Measurements from ENCODE around the gene DDX39B. TPM values are rescaled to one million over a fixed set of nuclear protein-coding genes. Genes with fewer than 3 reads are reported as not detected.
"Not testable (repeated sequence)": the region's sequence is repeated elsewhere in the genome, so short reads cannot be mapped to it uniquely, and the experiment has no call there.

The DDX39B gene
- total RNA-seq, 4 donors from 2014 or later, result 254 to 449 (median 281) TPM

GRCh38 chr6:31498748-31499147 is 43.1 kb downstream of the DDX39B start:
- peak overlapping the region; percentile 68 for H3K4me3 ChIP-seq
- no peak for DNase-seq (ENCODE audit: low spot score in 2 of 2)

GRCh38 chr6:31497531-31498476 is 44.0 kb downstream of the DDX39B start, which contains the start of gene MICB:
MICB (plus strand) TSS chr6:31498145; CDS start chr6:31498194, 49 bp downstream.
- peak; percentile 85 to 88 for DNase-seq (ENCODE audit: low spot score in 2 of 2)
- H3K27ac ChIP-seq, result peak within 1 kb of the TSS; percentile 18
- H3K4me3 ChIP-seq, result peak within 1 kb of the TSS; percentile 68
- H3K4me1 ChIP-seq, result peaks cover 32% of the 10 kb centered on the region
- H3K9me3 ChIP-seq, result no peaks in the 10 kb centered on the region
- H3K36me3 ChIP-seq, result no peaks in the 10 kb centered on the region
- TF ChIP-seq POLR2AphosphoS5 (IDR thresholded peaks at IDR 0.05), result no peak
- no peak for TF ChIP-seq POLR2A (IDR thresholded peaks at IDR 0.05)
- no peak for TF ChIP-seq EP300 (IDR thresholded peaks at IDR 0.05)
- TF ChIP-seq CTCF (IDR thresholded peaks at IDR 0.05), result no peak
- WGBS, result under 1% methylated on average over 49 of the region's 64 CpGs
- H3K27me3 ChIP-seq, result peaks cover 10% of the 10 kb centered on the region

More at GRCh38 chr6:31498748-31499147, 43.1 kb downstream of the DDX39B start:
- H3K36me3 ChIP-seq, result no peaks in the 10 kb centered on the region
- TF ChIP-seq POLR2AphosphoS5 (IDR thresholded peaks at IDR 0.05), result no peak
- TF ChIP-seq POLR2A (IDR thresholded peaks at IDR 0.05), result no peak
- no peak for TF ChIP-seq EP300 (IDR thresholded peaks at IDR 0.05)
- no peak for TF ChIP-seq CTCF (IDR thresholded peaks at IDR 0.05)
- peaks cover 29% of the 10 kb centered on the region for H3K4me1 ChIP-seq
- H3K27me3 ChIP-seq, result peaks cover 10% of the 10 kb centered on the region
- WGBS, result 29% methylated on average over 21 of the region's 21 CpGs
- H3K9me3 ChIP-seq, result no peaks in the 10 kb centered on the region
- H3K27ac ChIP-seq, result no peak overlapping the region

DNA sequence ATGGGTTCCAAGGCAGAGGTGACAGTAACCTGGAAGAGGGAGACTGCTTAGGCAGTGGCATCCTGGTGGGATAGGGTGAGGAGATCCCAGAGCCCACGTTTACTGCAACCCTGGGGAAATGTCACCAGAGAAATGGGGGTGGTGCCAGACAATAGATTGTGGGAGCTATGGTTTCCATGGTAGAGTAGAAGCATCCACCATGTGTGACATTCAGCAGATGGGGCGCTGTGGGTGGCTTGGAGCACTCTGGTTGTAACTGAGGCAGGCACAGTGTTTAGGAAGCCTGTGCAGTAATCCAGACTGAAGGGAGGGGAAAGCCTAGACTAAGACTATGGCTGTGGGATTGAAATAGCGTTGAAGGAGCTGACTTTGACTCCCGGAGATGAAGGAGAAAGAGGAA is 45.0 kb downstream of the DDX39B start:
- not testable (repeated sequence) for H3K36me3 ChIP-seq; H3K9me3 ChIP-seq; H3K4me3 ChIP-seq; H3K27ac ChIP-seq; DNase-seq (ENCODE audit: low spot score in 2 of 2)
- WGBS, result 55% methylated on average over 4 of the region's 4 CpGs
- peaks cover 10% of the 10 kb centered on the region for H3K27me3 ChIP-seq
- peaks cover 34% of the 10 kb centered on the region for H3K4me1 ChIP-seq

GRCh38 chr6:31495580-31495979 is 46.2 kb downstream of the DDX39B start:
- H3K27ac ChIP-seq, result no peak overlapping the region
- WGBS, result 47% methylated on average over 2 of the region's 2 CpGs
- H3K4me3 ChIP-seq, result no peak overlapping the region
- DNase-seq (ENCODE audit: low spot score in 2 of 2), result no peak
- peaks cover 10% of the 10 kb centered on the region for H3K27me3 ChIP-seq
- no peaks in the 10 kb centered on the region for H3K36me3 ChIP-seq
- no peak for TF ChIP-seq EP300 (IDR thresholded peaks at IDR 0.05)
- TF ChIP-seq CTCF (IDR thresholded peaks at IDR 0.05), result no peak
- TF ChIP-seq POLR2A (IDR thresholded peaks at IDR 0.05), result no peak
- no peak for TF ChIP-seq POLR2AphosphoS5 (IDR thresholded peaks at IDR 0.05)
- H3K4me1 ChIP-seq, result peaks cover 37% of the 10 kb centered on the region
- H3K9me3 ChIP-seq, result no peaks in the 10 kb centered on the region

DNA sequence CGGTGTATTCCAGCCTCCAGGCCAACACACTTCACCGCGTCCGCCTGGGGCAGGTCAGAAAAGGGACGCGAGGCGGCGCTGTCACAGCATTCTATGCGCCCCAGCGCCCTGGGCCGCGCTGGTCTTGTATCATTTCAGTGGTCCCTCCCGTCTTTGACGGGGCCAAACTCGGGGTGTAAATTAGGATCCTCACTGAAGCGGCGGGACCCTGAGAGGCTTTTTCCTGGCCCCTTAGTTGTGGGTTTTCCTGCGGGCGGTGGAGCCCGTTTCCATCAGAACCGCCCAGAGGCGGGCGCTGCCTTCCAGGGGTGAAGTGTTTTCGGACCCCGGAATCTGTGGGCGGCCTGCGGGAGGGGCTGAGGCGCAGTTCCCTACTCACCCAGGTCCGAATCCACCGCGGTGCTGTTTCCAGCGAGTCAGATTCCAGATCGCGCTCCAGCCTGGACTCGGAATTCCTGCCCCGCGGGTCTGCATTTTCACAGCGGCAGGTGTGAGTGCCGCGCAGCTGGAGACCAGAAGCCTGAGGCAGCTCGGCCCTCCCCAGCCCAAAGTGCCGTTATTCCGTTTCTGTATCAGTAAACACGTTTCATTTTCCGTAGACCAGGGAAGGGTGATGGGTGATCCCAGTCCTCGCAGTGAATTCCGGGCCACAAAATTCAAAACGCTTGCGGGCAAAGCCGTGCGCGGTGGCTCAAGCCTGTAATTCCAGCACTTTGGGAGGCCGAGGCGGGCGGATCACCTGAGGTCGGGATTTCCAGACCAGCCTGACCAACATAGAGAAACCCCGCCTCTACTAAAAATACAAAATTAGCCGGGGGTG is 47.7 kb downstream of the DDX39B start:
- TF ChIP-seq POLR2AphosphoS5 (IDR thresholded peaks at IDR 0.05), result no peak
- no peak for TF ChIP-seq EP300 (IDR thresholded peaks at IDR 0.05)
- peak; percentile 76 to 88 for TF ChIP-seq CTCF (IDR thresholded peaks at IDR 0.05)
- TF ChIP-seq POLR2A (IDR thresholded peaks at IDR 0.05), result no peak
- Histone ChIP-seq H3K36me3 (no peaks in the 10 kb centered on the region), H3K27me3 (peaks cover 5% of the 10 kb centered on the region), H3K4me3 (peak overlapping the region; percentile 59), H3K9me3 (no peaks in the 10 kb centered on the region), H3K4me1 (peaks cover 34% of the 10 kb centered on the region), H3K27ac (peak overlapping the region; percentile 68)
- under 1% methylated on average over 45 of the region's 58 CpGs for WGBS
- DNase-seq (ENCODE audit: low spot score in 2 of 2), result peak; percentile 87 to 90

DNA sequence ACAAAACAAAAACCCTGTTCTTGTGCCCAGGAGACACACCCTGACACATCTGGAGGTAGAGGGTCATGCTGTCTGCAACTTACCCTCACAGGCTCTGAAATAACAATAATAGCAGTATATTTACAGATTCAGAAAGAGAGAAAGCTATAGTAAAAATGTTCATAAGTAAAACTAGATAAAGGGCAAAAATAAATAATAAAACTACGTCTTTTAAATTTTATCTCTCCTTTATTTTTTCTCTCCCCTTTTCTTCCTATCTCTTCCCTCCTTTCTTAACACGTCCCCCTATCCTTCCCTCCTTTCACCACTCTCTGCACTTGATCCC is 48.3 kb downstream of the DDX39B start:
- not testable (repeated sequence) for H3K27ac ChIP-seq
- Histone ChIP-seq H3K4me3 (peak overlapping the region; percentile 59), H3K4me1 (peaks cover 28% of the 10 kb centered on the region)

More for the DNA sequence above, 48.3 kb downstream of the DDX39B start:
- H3K36me3 ChIP-seq; H3K9me3 ChIP-seq; DNase-seq (ENCODE audit: low spot score in 2 of 2); H3K27me3 ChIP-seq: not testable (repeated sequence)
- 2% methylated on average over 2 of the region's 2 CpGs for WGBS

Data from suprapubic skin (tissue), 4 donors.